ENCODE measurements around the gene STX11.

DNA sequence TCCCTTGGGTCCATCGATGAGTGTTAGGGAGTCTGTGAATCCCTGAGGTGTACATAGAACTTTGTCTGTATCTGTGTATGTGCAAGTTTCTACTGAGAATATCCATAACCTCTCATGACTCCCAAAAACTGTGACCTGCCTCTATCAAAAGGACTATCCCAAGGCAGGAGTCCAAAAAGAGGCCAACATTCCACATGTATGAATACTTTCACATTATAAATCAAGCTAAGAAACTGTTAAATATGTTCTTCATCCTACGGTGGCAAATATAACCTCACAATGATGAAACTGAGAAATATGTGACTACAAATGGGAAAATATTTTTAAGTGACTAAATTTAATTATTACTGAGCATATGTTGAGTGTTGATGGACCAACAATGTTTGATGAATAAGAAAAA lies 16.1 kb upstream of the STX11 start:
- TF ChIP-seq CTCF (IDR thresholded peaks at IDR 0.05) (no peak), POLR2A (IDR thresholded peaks at IDR 0.05) (no peak)

All from adrenal gland (tissue), 5 donors.